ENCODE measurements around the gene LRRTM4. TPM values are rescaled to one million over a fixed set of nuclear protein-coding genes. Genes with fewer than 3 reads are reported as not detected.

The LRRTM4 gene
- total and polyA plus RNA-seq, 2 of the 13 experiments (the other 11 are each of a cell fraction or from before 2014, with no cell fraction given) = 1.2 TPM

GRCh38 chr2:76895469-76895868, 626.7 kb downstream of the LRRTM4 start (continued):
- no peak for TF ChIP-seq POLR2A (IDR thresholded peaks at IDR 0.05; ENCODE audit: insufficient read depth in 1 of 2, low read depth in 2 of 2, low read length in 2 of 2)
- TF ChIP-seq ZNF577 (CRISPR knock-in tag; IDR thresholded peaks at IDR 0.05; ENCODE audit: borderline replicate concordance, low read depth) = no peak
- no peak for TF ChIP-seq FOXA1 (IDR thresholded peaks at IDR 0.05)
- TF ChIP-seq FOXA1 (CRISPR knock-in tag; IDR thresholded peaks at IDR 0.05) = peak; percentile 60
- TF ChIP-seq GABPB1 (CRISPR knock-in tag; IDR thresholded peaks at IDR 0.05) = no peak; the same call in 1 of the 2 replicates
- 0 out of 2 replicates have a peak, but pooled peaks have one; percentile 40 for TF ChIP-seq PRDM10 (CRISPR knock-in tag; IDR thresholded peaks at IDR 0.05; ENCODE audit: low read depth)
- TF ChIP-seq ZNF20 (CRISPR knock-in tag; IDR thresholded peaks at IDR 0.05) = no peak
- TF ChIP-seq ZNF17 (CRISPR knock-in tag; IDR thresholded peaks at IDR 0.05) = no peak
- TF ChIP-seq ZFYVE20 (CRISPR knock-in tag; IDR thresholded peaks at IDR 0.05; ENCODE audit: borderline replicate concordance, low read depth) = no peak
- TF ChIP-seq BCL6 (CRISPR knock-in tag; IDR thresholded peaks at IDR 0.05) = 0 out of 2 replicates have a peak, but pooled peaks have one; percentile 21
- TF ChIP-seq CAMTA2 (CRISPR knock-in tag; IDR thresholded peaks at IDR 0.05; ENCODE audit: borderline replicate concordance) = no peak
- no peak for TF ChIP-seq ZFY (CRISPR knock-in tag; IDR thresholded peaks at IDR 0.05)
- TF ChIP-seq HINFP (CRISPR knock-in tag; IDR thresholded peaks at IDR 0.05; ENCODE audit: low read depth) = no peak
- no peak for TF ChIP-seq NFATC3 (CRISPR knock-in tag; IDR thresholded peaks at IDR 0.05)
- TF ChIP-seq SMARCE1 (IDR thresholded peaks at IDR 0.05; ENCODE audit: borderline replicate concordance) = no peak
- no peak for TF ChIP-seq CBX5 (CRISPR knock-in tag; IDR thresholded peaks at IDR 0.05; ENCODE audit: borderline replicate concordance)
- TF ChIP-seq RAD21 (CRISPR knock-in tag; IDR thresholded peaks at IDR 0.05) = no peak
- TF ChIP-seq PBX2 (CRISPR knock-in tag; IDR thresholded peaks at IDR 0.05) = 0 out of 2 replicates have a peak, but pooled peaks have one; percentile 14
- TF ChIP-seq SRSF1 (optimal IDR thresholded peaks at IDR 0.05; ENCODE audit: low read depth, low read length) = no peak
- no peak for TF ChIP-seq ZNF281 (CRISPR knock-in tag; IDR thresholded peaks at IDR 0.05; ENCODE audit: borderline replicate concordance)
- TF ChIP-seq KDM2A (CRISPR knock-in tag; IDR thresholded peaks at IDR 0.05; ENCODE audit: borderline replicate concordance, low read depth) = no peak
- peak; percentile 52; the same call in 1 of the 2 replicates for TF ChIP-seq HDAC2 (CRISPR knock-in tag; IDR thresholded peaks at IDR 0.05)
- TF ChIP-seq FOXK2 (IDR thresholded peaks at IDR 0.05) = no peak
